ENCODE results near the gene LOX.

DNA sequence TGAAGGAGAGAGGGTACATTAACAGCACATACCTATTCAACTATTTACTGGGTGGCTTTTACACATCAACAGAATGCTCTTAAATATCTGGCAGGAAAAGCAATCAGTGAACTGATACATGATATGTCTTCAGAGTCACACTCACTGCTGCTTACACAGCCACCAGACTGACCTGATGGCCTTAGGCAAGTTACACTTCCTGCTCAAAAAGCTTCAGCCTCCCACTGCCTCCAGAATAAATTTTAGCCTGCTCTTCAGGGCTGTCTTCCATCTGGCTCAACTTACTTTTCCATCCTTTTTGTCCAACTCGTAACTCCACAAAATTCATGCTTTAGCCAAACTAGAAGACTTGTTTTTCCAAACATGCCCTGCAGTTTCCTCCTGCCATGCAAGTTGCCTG is 10.7 kb downstream of the LOX start:
- no peak for TF ChIP-seq CTCF (IDR thresholded peaks at IDR 0.05)
- no peak for TF ChIP-seq POLR2A (IDR thresholded peaks at IDR 0.05)

All from thyroid gland (tissue), 4 donors.